H1 (cell line): Measurements from ENCODE around the gene ANKRD11.

Experiments used
- ATF2 ChIP-seq: IDR thresholded peaks from 2 replicates; pipeline ENCODE4 v1.6.1; 2012; ENCODE audit warnings: low read length, inconsistent platforms
- BRCA1 ChIP-seq: IDR thresholded peaks from 2 replicates; pipeline ENCODE4 v1.6.1; 2012; ENCODE audit warnings: low read depth, low read length, improper control_type of control experiment
- CTBP2 ChIP-seq: IDR thresholded peaks from 2 replicates; pipeline ENCODE4 v1.7.0; 2011; ENCODE audit warnings: borderline replicate concordance, mild to moderate bottlenecking, moderate library complexity, mixed read lengths, low read length; ENCODE audit not compliant: insufficient read depth, insufficient read length
- CTCF ChIP-seq, 3 experiments: IDR thresholded peaks; 1 replicate in 2 of 3; 2 replicates in 1 of 3; pipeline versions ENCODE4 v1.5.1 to v1.6.1; 2011; ENCODE audit warnings: low read length in 3 of 3, mild to moderate bottlenecking in 3 of 3, inconsistent platforms in 2 of 3, low read depth in 1 of 3, moderate library complexity in 1 of 3; ENCODE audit not compliant: insufficient read depth in 1 of 3; ENCODE audit errors: control extremely low read depth in 1 of 3
- HDAC2 ChIP-seq, 2 experiments: fragments of 300-600 bp in 1 of 2; sonication (generic) in 1 of 2; IDR thresholded peaks; 2 replicates each; pipeline ENCODE4 v1.6.1; 2011 to 2012; ENCODE audit warnings: low read depth in 2 of 2, low read length in 2 of 2, mild to moderate bottlenecking in 2 of 2, moderate library complexity in 2 of 2, borderline replicate concordance in 1 of 2, inconsistent platforms in 1 of 2
- KDM4A ChIP-seq: IDR thresholded peaks from one replicate; pipeline ENCODE4 v1.7.1; 2012; ENCODE audit warnings: low read depth, mild to moderate bottlenecking, moderate library complexity, low read length, inconsistent platforms; ENCODE audit not compliant: severe bottlenecking
- MAX ChIP-seq: IDR thresholded peaks from 2 replicates; pipeline ENCODE4 v1.6.1; 2012; ENCODE audit warnings: inconsistent platforms
- NRF1 ChIP-seq: IDR thresholded peaks from 2 replicates; pipeline ENCODE4 v1.6.1; 2011; ENCODE audit warnings: mild to moderate bottlenecking, low read depth, low read length, improper control_type of control experiment
- PHF8 ChIP-seq: fragments of 200-600 bp; sonication (generic); conservative IDR thresholded peaks from 2 replicates; pipeline ENCODE4 v1.7.1; 2012; ENCODE audit warnings: low read depth, mild to moderate bottlenecking, inconsistent platforms, low read length, moderate library complexity
- POLR2A ChIP-seq, 2 experiments: IDR thresholded peaks; 1 replicate in 1 of 2; 2 replicates in 1 of 2; pipeline ENCODE4 v1.6.1; 2011; ENCODE audit warnings: low read depth in 2 of 2, low read length in 2 of 2, mild to moderate bottlenecking in 2 of 2; ENCODE audit errors: control extremely low read depth in 1 of 2
- RAD21 ChIP-seq, 2 experiments: IDR thresholded peaks in 1 of 2; conservative IDR thresholded peaks in 1 of 2; 2 replicates each; pipeline ENCODE4 v1.6.1; 2011; ENCODE audit warnings: low read depth in 2 of 2, low read length in 2 of 2, improper control_type of control experiment in 1 of 2, inconsistent platforms in 1 of 2, mild to moderate bottlenecking in 1 of 2, moderate library complexity in 1 of 2
- SIN3A ChIP-seq, 2 experiments: IDR thresholded peaks in 1 of 2; conservative IDR thresholded peaks in 1 of 2; 2 replicates each; pipeline ENCODE4 v1.6.1; 2011 to 2012; ENCODE audit warnings: low read length in 2 of 2, improper control_type of control experiment in 1 of 2, low read depth in 1 of 2, mild to moderate bottlenecking in 1 of 2

GRCh38 chr16:89408315-89408714 is 82.0 kb downstream of the ANKRD11 start:
- TF ChIP-seq ATF2, result no peak
- no peak for TF ChIP-seq CTBP2
- TF ChIP-seq NRF1, result no peak
- no peak for TF ChIP-seq HDAC2 (IDR thresholded peaks at IDR 0.05; ENCODE audit: borderline replicate concordance in 1 of 2, low read depth in 2 of 2, low read length in 2 of 2)
- TF ChIP-seq POLR2A (IDR thresholded peaks at IDR 0.05; ENCODE audit: control extremely low read depth in 1 of 2, low read depth in 2 of 2, low read length in 2 of 2), result no peak
- no peak for TF ChIP-seq SIN3A (conservative IDR thresholded peaks at IDR 0.05 in 1 of 2, IDR thresholded peaks at IDR 0.05 in 1 of 2; ENCODE audit: low read depth in 1 of 2, low read length in 2 of 2)
- no peak for TF ChIP-seq CTCF (IDR thresholded peaks at IDR 0.05; ENCODE audit: control extremely low read depth in 1 of 3, insufficient read depth in 1 of 3, low read depth in 1 of 3, low read length in 3 of 3)
- TF ChIP-seq BRCA1, result no peak
- no peak for TF ChIP-seq KDM4A
- TF ChIP-seq PHF8, result no peak
- no peak for TF ChIP-seq RAD21 (IDR thresholded peaks at IDR 0.05 in 1 of 2, conservative IDR thresholded peaks at IDR 0.05 in 1 of 2; ENCODE audit: low read depth in 2 of 2, low read length in 2 of 2)
- no peak for TF ChIP-seq MAX
